Skeletal muscle tissue (tissue), 4 donors: ENCODE data around the gene WASHC2C. TPM values are rescaled to one million over a fixed set of nuclear protein-coding genes. Genes with fewer than 3 reads are reported as not detected.
"Not testable (repeated sequence)": the region's sequence is repeated elsewhere in the genome, so short reads cannot be mapped to it uniquely, and the experiment has no call there.

Experiments used
- H3K27ac ChIP-seq: one replicate; pipeline ENCODE4 v1.7.0; 2013; ENCODE audit warnings: mild to moderate bottlenecking, low read depth, low read length, inconsistent platforms
- H3K27me3 ChIP-seq, 3 donors: one replicate each; pipeline ENCODE4 v1.7.0; 2013; ENCODE audit warnings: low read length in 3 of 3; ENCODE audit not compliant: control insufficient read depth in 3 of 3, insufficient read depth in 3 of 3
- H3K36me3 ChIP-seq, 3 donors: one replicate each; pipeline ENCODE4 v1.7.0; 2013; ENCODE audit warnings: low read length in 3 of 3; ENCODE audit not compliant: control insufficient read depth in 3 of 3, insufficient read depth in 3 of 3
- H3K4me1 ChIP-seq, 3 donors: one replicate each; pipeline ENCODE4 v1.7.0; 2013; ENCODE audit warnings: low read length in 3 of 3, mild to moderate bottlenecking in 3 of 3; ENCODE audit not compliant: control insufficient read depth in 3 of 3, insufficient read depth in 3 of 3
- H3K4me3 ChIP-seq, 3 donors: one replicate each; pipeline ENCODE4 v1.7.0; 2013; ENCODE audit warnings: low read length in 3 of 3
- H3K9ac ChIP-seq, 3 donors: one replicate each; pipeline ENCODE4 v1.7.0; 2013; ENCODE audit warnings: low read length in 3 of 3, mild to moderate bottlenecking in 3 of 3, moderate library complexity in 2 of 3, low read depth in 1 of 3
- H3K9me3 ChIP-seq, 3 donors: one replicate each; pipeline ENCODE4 v1.7.0; 2013; ENCODE audit warnings: low read length in 3 of 3; ENCODE audit not compliant: control insufficient read depth in 3 of 3
- total RNA-seq: library from RNA; depleted of rRNA; stranded (reverse); fragments of >200 nt; gene quantifications from one replicate; pipeline ENCODE4 v1.2.3, GENCODE V29; 2014
- donor health status: Osteomylitis.

The WASHC2C gene
- total RNA-seq, 1 donor from 2014 or later = 16.2 TPM

- not testable (repeated sequence) for H3K9ac ChIP-seq, H3K4me3 ChIP-seq, H3K36me3 ChIP-seq, H3K4me1 ChIP-seq, H3K27ac ChIP-seq, H3K27me3 ChIP-seq, H3K9me3 ChIP-seq
Observed at GRCh38 chr10:45734867-45735266, 7.8 kb downstream of the WASHC2C start.

- H3K27me3 ChIP-seq, H3K9ac ChIP-seq, H3K36me3 ChIP-seq, H3K9me3 ChIP-seq, H3K27ac ChIP-seq, H3K4me1 ChIP-seq, H3K4me3 ChIP-seq: not testable (repeated sequence)
Observed at GRCh38 chr10:45741559-45741958, 14.5 kb downstream of the WASHC2C start.

GRCh38 chr10:45742014-45742413 is 14.9 kb downstream of the WASHC2C start:
- not testable (repeated sequence) for H3K9ac ChIP-seq

GRCh38 chr10:45751141-45751540 is 24.1 kb downstream of the WASHC2C start:
- not testable (repeated sequence) for H3K27ac ChIP-seq, H3K9ac ChIP-seq, H3K27me3 ChIP-seq, H3K4me1 ChIP-seq, H3K9me3 ChIP-seq, H3K4me3 ChIP-seq, H3K36me3 ChIP-seq

More at GRCh38 chr10:45742014-45742413, 14.9 kb downstream of the WASHC2C start:
- not testable (repeated sequence) for H3K27me3 ChIP-seq, H3K4me1 ChIP-seq, H3K4me3 ChIP-seq, H3K27ac ChIP-seq, H3K9me3 ChIP-seq, H3K36me3 ChIP-seq

- not testable (repeated sequence) for H3K27me3 ChIP-seq, H3K36me3 ChIP-seq, H3K9me3 ChIP-seq, H3K4me1 ChIP-seq, H3K27ac ChIP-seq, H3K9ac ChIP-seq, H3K4me3 ChIP-seq
Observed at GRCh38 chr10:45752210-45752609, 25.1 kb downstream of the WASHC2C start.

- H3K4me1 ChIP-seq, H3K36me3 ChIP-seq, H3K9ac ChIP-seq, H3K27ac ChIP-seq, H3K27me3 ChIP-seq, H3K9me3 ChIP-seq, H3K4me3 ChIP-seq: not testable (repeated sequence)
Observed at GRCh38 chr10:45753979-45754495, 27.0 kb downstream of the WASHC2C start.

- not testable (repeated sequence) for H3K27me3 ChIP-seq, H3K36me3 ChIP-seq, H3K27ac ChIP-seq, H3K9ac ChIP-seq, H3K9me3 ChIP-seq, H3K4me3 ChIP-seq, H3K4me1 ChIP-seq
Observed at GRCh38 chr10:45755083-45755482, 28.0 kb downstream of the WASHC2C start.

- H3K27ac ChIP-seq, H3K9me3 ChIP-seq, H3K9ac ChIP-seq, H3K36me3 ChIP-seq, H3K4me3 ChIP-seq, H3K4me1 ChIP-seq, H3K27me3 ChIP-seq: not testable (repeated sequence)
Observed at GRCh38 chr10:45756065-45756464, 29.0 kb downstream of the WASHC2C start.

- H3K36me3 ChIP-seq, H3K27me3 ChIP-seq, H3K9me3 ChIP-seq, H3K4me1 ChIP-seq, H3K9ac ChIP-seq, H3K27ac ChIP-seq, H3K4me3 ChIP-seq: not testable (repeated sequence)
Observed at GRCh38 chr10:45757661-45758396, 30.8 kb downstream of the WASHC2C start.

- H3K9me3 ChIP-seq, H3K36me3 ChIP-seq, H3K27ac ChIP-seq, H3K4me1 ChIP-seq, H3K4me3 ChIP-seq, H3K27me3 ChIP-seq, H3K9ac ChIP-seq: not testable (repeated sequence)
Observed at GRCh38 chr10:45761622-45762021, 34.6 kb downstream of the WASHC2C start.
